Dermis blood vessel endothelial cell (primary cell): Measurements from ENCODE around the gene CADPS2. TPM values are rescaled to one million over a fixed set of nuclear protein-coding genes. Genes with fewer than 3 reads are reported as not detected.

Experiments
- DNase-seq: peaks from one replicate; pipeline ENCODE4 v3.0.0; 2010
- total RNA-seq: library from RNA; depleted of rRNA; stranded (reverse); fragments of >200 nt; gene quantifications from 2 replicates; pipeline ENCODE4 v1.2.3, GENCODE V29; 2014

The CADPS2 gene
- total RNA-seq, result 69.4 and 83.7 TPM in 2 replicates

- peak; percentile 95 for DNase-seq
Measured at GRCh38 chr7:122886357-122887081, at the start of gene CADPS2. CADPS2 (minus strand) TSS chr7:122886460; CDS start chr7:122886337, 123 bp downstream.

GRCh38 chr7:122935620-122936019, 49.4 kb upstream of the CADPS2 start:
- no peak for DNase-seq

- DNase-seq, result no peak
Measured at GRCh38 chr7:122919643-122920181, 33.5 kb upstream of the CADPS2 start.

- no peak for DNase-seq
Measured at GRCh38 chr7:122914812-122915211, 28.6 kb upstream of the CADPS2 start.

- no peak for DNase-seq
Measured at GRCh38 chr7:122913608-122914007, 27.3 kb upstream of the CADPS2 start.

DNA sequence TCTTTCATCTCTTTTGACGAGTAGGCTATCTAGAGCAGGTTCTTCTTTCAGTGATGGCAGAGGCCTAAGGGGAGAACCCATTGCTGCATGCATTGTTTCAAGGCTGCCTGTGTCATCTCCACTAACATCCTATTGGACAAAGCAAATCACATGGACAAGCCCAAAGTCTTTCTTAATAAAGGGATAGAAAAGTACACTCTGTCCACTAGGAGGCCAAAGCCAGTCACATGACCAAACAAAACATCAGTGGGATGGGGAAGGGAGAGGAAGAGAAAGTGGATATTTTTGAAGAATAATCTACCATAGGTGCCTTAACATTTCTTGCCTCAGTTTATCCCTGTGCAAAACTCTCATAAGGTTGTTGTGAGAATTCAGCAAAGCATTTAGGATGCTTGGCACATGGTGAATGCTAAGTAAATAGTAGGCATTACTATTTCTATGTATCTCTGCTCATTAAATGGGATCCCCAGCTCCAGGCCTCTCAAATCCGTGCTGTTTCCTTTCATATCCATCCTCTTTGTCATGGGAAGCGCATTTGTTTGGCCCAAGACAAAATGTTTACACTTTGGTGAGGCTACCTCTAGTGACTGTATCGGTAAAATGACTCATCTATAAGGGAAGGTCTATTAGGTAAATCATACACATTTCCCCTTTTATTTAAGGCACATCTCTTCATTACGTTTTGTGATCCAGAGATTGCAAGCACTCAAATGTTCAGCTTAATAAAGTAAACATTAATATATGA, 16.7 kb upstream of the CADPS2 start:
- DNase-seq, result peak; percentile 28

GRCh38 chr7:122901250-122901649, 15.0 kb upstream of the CADPS2 start:
- DNase-seq, result no peak

DNA sequence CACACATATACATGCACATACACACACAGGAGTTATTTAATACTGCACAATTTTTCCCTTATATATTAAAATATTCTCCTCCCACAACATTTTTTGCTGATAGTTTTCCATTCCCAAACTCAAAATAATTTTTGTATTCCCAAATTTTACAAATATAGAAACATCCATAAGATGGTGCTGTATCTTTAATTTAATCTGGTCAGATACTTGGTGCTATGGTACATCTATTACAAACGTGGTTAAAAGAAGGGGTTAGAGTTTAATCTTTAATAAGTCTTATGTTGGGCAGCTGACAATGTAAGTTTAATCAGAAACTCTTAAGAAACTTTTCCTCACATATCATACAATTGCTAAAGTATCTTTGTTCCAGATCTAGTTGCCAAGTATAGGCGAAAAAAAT, 10.2 kb upstream of the CADPS2 start:
- no peak for DNase-seq

DNA sequence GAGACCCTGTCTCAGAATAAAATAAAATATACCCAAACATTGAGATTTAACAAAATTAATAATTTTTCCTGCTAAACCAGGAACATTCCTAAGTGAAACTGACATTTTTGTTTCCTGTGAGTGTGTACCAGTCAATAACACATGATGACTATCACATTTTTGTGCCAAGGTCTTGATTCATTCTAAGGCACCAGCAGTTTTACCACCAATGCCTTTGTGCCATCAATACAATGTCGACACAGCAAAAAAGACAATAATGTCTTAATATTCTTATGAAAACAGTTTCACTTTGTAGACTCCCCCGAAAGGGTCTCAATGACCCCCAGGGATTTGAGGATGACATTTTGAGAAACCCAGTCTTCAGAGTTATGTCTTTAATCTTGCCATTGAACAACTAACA, 7.2 kb upstream of the CADPS2 start:
- DNase-seq, result no peak

GRCh38 chr7:122889116-122889515, 2.9 kb upstream of the CADPS2 start:
- no peak for DNase-seq

GRCh38 chr7:122887848-122888247, 1.6 kb upstream of the CADPS2 start:
- no peak for DNase-seq

- DNase-seq, result peak; percentile 90
Measured at GRCh38 chr7:122887198-122887597, 938 bp upstream of the CADPS2 start.

DNA sequence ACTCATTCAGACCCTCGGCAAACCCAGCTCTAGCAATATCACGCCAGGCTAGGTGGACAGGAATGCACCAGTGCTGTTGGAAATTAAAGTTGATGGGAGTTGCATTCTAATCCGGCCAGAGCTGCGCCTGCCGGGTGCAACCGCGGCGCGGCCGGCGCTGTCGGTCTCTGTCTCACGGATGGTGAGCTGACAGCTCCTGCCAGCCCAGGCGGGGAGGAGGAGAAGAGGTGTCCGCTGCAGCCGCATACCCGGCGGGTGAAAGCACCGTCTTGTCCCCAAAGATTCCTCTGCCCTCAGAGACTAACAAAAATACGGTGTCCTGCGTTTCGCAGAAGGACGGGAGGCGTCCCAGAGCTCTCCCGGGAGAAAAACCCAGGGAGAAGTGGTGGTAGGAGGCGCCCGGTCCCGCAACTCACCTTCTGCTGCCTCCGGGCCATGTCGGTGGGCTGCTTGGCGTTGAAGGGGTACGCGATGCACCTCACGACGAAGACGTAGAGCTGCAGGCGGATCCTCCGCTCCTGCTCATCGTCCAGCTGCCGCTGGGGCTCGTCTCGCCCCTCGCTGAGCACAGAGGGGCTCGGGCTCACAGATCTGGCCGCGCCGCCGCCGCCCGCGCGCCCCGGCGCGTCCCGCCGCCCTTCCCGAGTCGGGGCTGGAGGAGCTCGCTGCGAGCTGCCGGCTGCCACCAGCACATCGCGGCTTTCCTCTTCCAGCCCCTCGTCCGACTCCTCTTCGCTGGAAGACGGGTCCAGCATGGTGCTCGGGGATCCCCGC, 490 bp downstream of the CADPS2 start:
- DNase-seq, result peak; percentile 73

- no peak for DNase-seq
Measured at GRCh38 chr7:122884186-122884585, 2.1 kb downstream of the CADPS2 start.

GRCh38 chr7:122883049-122883680, 3.1 kb downstream of the CADPS2 start:
- no peak for DNase-seq

DNA sequence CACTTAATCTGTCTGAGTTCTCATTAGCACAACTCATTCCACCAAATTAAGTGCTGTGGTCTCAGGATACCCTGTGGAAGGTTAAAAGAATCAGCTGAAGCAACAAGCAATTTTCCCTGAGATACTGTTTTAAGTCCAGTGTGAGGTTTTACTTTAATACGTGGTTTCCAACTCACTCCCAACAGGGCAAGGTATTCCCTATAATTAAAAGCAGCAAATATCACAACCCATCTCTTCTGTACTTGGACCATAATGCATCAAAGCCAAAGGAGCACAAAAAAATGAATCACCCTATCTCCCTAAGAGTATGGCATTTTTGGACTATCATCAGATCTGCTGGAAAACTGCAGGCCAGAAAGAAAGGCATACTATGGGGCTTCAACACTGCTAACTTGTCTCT, 4.9 kb downstream of the CADPS2 start:
- no peak for DNase-seq

DNA sequence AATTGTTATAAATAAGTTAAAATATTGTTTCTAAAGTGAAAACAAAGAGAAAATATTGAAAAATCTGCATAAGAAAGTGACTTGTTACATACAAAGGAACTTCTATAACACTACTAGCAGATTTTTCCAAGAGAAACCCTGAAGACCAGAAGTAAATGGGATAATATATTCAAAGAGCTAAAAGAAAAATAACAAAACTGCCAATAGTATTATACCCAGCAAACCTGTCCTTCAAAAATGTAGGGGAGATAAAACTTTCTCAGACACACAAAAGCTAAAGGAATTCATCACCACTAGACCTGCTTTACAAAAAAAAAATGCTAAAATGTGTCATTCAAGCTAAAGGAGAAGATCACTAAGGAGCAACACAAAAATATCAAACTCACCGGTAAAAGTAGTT, 17.0 kb downstream of the CADPS2 start:
- no peak for DNase-seq

GRCh38 chr7:122867471-122867980, 18.7 kb downstream of the CADPS2 start:
- no peak for DNase-seq

- DNase-seq, result no peak
Measured at GRCh38 chr7:122864838-122865237, 21.4 kb downstream of the CADPS2 start.

DNA sequence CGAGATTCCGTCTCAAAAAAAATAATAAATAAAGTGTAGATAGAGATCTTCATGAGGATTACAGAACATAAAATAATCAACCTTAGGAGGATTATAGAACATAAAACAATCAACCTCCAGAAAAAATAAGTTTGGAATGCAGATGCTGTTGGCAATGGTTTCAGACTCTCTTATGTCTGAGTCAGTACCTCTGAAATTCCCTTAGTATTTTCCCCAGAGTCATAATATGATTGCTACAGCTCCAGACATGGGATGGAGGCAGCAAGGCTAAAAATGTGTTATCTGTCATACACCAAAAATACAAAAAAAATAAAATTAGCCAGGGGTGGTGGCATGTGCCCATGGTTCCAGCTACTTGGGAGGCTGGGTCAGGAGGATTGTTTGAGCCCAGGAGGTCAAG, 22.2 kb downstream of the CADPS2 start:
- no peak for DNase-seq

DNA sequence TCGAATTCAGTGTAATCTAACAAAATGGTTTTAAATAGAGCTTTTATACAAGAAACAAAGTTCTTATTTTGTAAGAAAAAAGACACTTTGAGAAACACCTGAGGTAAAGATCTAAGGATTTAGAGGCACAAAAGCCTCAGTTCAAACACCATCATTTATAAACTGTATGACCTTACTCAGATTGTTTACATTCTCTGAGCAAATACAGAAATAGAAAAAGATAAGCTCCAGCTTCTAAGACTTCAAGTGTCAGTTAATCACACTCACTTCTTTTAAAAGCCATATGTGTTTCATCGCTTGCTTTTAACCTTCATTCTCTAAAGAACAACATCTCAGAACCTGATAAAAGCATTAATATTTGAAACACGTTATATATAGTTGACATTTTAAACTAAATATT, 27.9 kb downstream of the CADPS2 start:
- no peak for DNase-seq

- no peak for DNase-seq
Measured at GRCh38 chr7:122850528-122850927, 35.7 kb downstream of the CADPS2 start.

DNA sequence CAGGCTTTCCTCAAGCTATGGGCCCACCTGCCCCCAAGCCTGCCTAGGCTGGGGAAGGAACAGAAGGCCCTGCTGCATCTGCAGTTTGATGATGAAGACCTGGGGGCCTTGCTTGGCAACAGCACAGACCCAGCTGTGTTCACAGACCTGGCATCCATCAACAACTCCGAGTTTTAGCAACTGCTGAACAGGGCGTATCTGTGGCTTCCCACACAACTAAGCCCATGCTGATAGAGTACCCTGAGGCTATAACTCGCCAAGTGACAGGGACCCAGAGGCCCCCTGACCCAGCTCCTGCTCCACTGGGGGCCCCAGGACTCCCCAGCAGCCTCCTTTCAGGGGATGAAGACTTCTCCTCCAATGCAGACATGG, 36.3 kb downstream of the CADPS2 start:
- DNase-seq, result no peak
